K562 (cell line): ENCODE results near the gene TSPAN14. TPM values are rescaled to one million over a fixed set of nuclear protein-coding genes. Genes with fewer than 3 reads are reported as not detected.

Experiments
- ATF7 ChIP-seq: fragments of 450-650 bp; IDR thresholded peaks from 2 replicates; pipeline ENCODE4 v1.7.1; 2014; ENCODE audit warnings: mild to moderate bottlenecking, moderate library complexity
- HCFC1 ChIP-seq: IDR thresholded peaks from 2 replicates; pipeline ENCODE4 v1.6.1; 2012; ENCODE audit warnings: low read depth, low read length, improper control_type of control experiment
- HDGF ChIP-seq: fragments of 450-650 bp; IDR thresholded peaks from 2 replicates; pipeline ENCODE4 v1.6.1; 2016
- HIVEP1 ChIP-seq: fragments of 250-450 bp; sonication (Bioruptor Pico); IDR thresholded peaks from 2 replicates; pipeline ENCODE4 v1.4.0; 2020; ENCODE audit warnings: mild to moderate bottlenecking
- KAT2B ChIP-seq: IDR thresholded peaks from one replicate; pipeline ENCODE4 v1.6.1; 2012; ENCODE audit warnings: low read depth, mild to moderate bottlenecking, control low read depth, inconsistent platforms, low read length, moderate library complexity
- MAFF ChIP-seq: IDR thresholded peaks from 2 replicates; pipeline ENCODE4 v1.6.1; 2012; ENCODE audit warnings: low read length, improper control_type of control experiment
- PBX2 ChIP-seq, 2 experiments: IDR thresholded peaks in 1 of 2; conservative IDR thresholded peaks in 1 of 2; 2 replicates each; pipeline ENCODE4 v1.6.1; 2016; ENCODE audit warnings: low read depth in 2 of 2, mild to moderate bottlenecking in 1 of 2, missing compliant biosample characterization in 1 of 2, missing genetic modification characterization in 1 of 2, moderate library complexity in 1 of 2
- PTTG1 ChIP-seq: fragments of 450-650 bp; IDR thresholded peaks from 2 replicates; pipeline ENCODE4 v1.6.1; 2016; ENCODE audit warnings: low read depth, mild to moderate bottlenecking, missing genetic modification characterization, missing compliant biosample characterization
- RFX5 ChIP-seq: IDR thresholded peaks from 2 replicates; pipeline ENCODE4 v1.6.1; 2011; ENCODE audit warnings: low read depth, mild to moderate bottlenecking, improper control_type of control experiment, low read length
- SMAD3 ChIP-seq: fragments of 450-650 bp; formaldehyde crosslinking; conservative IDR thresholded peaks from 2 replicates; pipeline ENCODE4 v1.4.0; 2020; ENCODE audit warnings: mild to moderate bottlenecking
- SOX6 ChIP-seq: fragments of 450-650 bp; IDR thresholded peaks from 2 replicates; pipeline ENCODE4 v1.6.1; 2014; ENCODE audit warnings: mild to moderate bottlenecking
- TEAD2 ChIP-seq: fragments of 450-650 bp; IDR thresholded peaks from 2 replicates; pipeline ENCODE4 v1.6.1; 2016; ENCODE audit warnings: missing genetic modification characterization, control low read depth, missing compliant biosample characterization
- TGIF2 ChIP-seq: sonication (generic); formaldehyde crosslinking; IDR thresholded peaks from 2 replicates; pipeline ENCODE4 v1.8.1; 2022; ENCODE audit warnings: mild to moderate bottlenecking, missing genetic modification reagents, moderate library complexity
- TOE1 ChIP-seq, 2 experiments: fragments of 450-650 bp in 1 of 2; sonication (generic) in 1 of 2; formaldehyde crosslinking in 1 of 2; IDR thresholded peaks; 2 replicates each; pipeline versions ENCODE4 v1.7.1 to v1.8.0; 2016 to 2022; ENCODE audit warnings: borderline replicate concordance in 2 of 2, mild to moderate bottlenecking in 2 of 2, antibody characterized with exemption in 1 of 2, inconsistent platforms in 1 of 2, low read depth in 1 of 2, missing genetic modification reagents in 1 of 2, moderate library complexity in 1 of 2
- ZNF146 ChIP-seq: IDR thresholded peaks from one replicate; pipeline ENCODE4 v1.6.1; 2018; ENCODE audit warnings: missing compliant biosample characterization; ENCODE audit not compliant: unreplicated experiment
- ZNF232 ChIP-seq: sonication (generic); formaldehyde crosslinking; IDR thresholded peaks from 2 replicates; pipeline ENCODE4 v1.8.0; 2022; ENCODE audit warnings: mild to moderate bottlenecking, missing genetic modification reagents
- ZNF277 ChIP-seq: fragments of 250-450 bp; sonication (Bioruptor Pico); IDR thresholded peaks from 2 replicates; pipeline ENCODE4 v1.8.0; 2022; ENCODE audit warnings: inconsistent platforms, mild to moderate bottlenecking, moderate library complexity, borderline replicate concordance
- ZNF282 ChIP-seq: sonication (generic); formaldehyde crosslinking; IDR thresholded peaks from 2 replicates; pipeline ENCODE4 v1.8.1; 2023; ENCODE audit warnings: missing genetic modification reagents
- ZNF668 ChIP-seq: fragments of 250-450 bp; sonication (Bioruptor Pico); IDR thresholded peaks from 2 replicates; pipeline ENCODE4 v1.8.0; 2022; ENCODE audit warnings: mild to moderate bottlenecking, inconsistent platforms
- polyA plus RNA-seq, 8 experiments: library from polyadenylated mRNA; depleted of rRNA in 4 of 8; stranded (reverse) in 5 of 8; unstranded in 3 of 8; fragments of >200 nt; fragmentation: Nextera tagmentation in 2 of 8; fragmentation: Illumina TruSeq in 1 of 8; extraction: Ambion mirVana in 2 of 8; extraction: Trizol in 1 of 8; gene quantifications; 2 replicates each; pipeline versions ENCODE4 v1.2.1 to v1.2.3, GENCODE V29; 2011 to 2014; ENCODE audit warnings: inconsistent platforms in 1 of 8, missing spikeins in 1 of 8
- total RNA-seq, 7 experiments: library from RNA; depleted of rRNA in 6 of 7; stranded (reverse); fragments of >200 nt in 6 of 7; fragmentation: Illumina TruSeq in 2 of 7; extraction: Trizol in 2 of 7; gene quantifications; 2 replicates each; pipeline versions ENCODE4 v1.2.1 to v1.2.3, GENCODE V29; 2011 to 2021; ENCODE audit warnings: low replicate concordance in 1 of 7
- TF ChIP-seq, protein P1 (sequence below): fragments of 250-450 bp; sonication (Bioruptor Pico); IDR thresholded peaks from 2 replicates; pipeline ENCODE4 v1.5.0; 2021
- TF ChIP-seq, protein P2 (sequence below): fragments of 450-650 bp; IDR thresholded peaks from 2 replicates; pipeline ENCODE4 v1.6.1; 2016; ENCODE audit warnings: missing biosample characterization, missing genetic modification characterization

The TSPAN14 gene
- total and polyA plus RNA-seq, 9 of the 15 experiments (the other 6 are each of a cell fraction or from before 2014, with no cell fraction given) = 5.8 to 92.9 (median 23.3) TPM

- TF ChIP-seq ZNF146 (CRISPR knock-in tag) (no peak), HCFC1 (no peak), ZNF668 (no peak), ATF7 (no peak), ZNF282 (no peak), HIVEP1 (CRISPR knock-in tag) (no peak), TEAD2 (no peak), ZNF277 (CRISPR knock-in tag) (no peak), MAFF (0 out of 2 replicates have a peak, but pooled peaks have one; percentile 11), SMAD3 (CRISPR knock-in tag) (no peak), HDGF (no peak), PBX2 (CRISPR knock-in tag; IDR thresholded peaks at IDR 0.05; ENCODE audit: low read depth) (no peak), PBX2 (tag; conservative IDR thresholded peaks at IDR 0.05; ENCODE audit: low read depth) (0 out of 2 replicates have a peak, but pooled peaks have one; percentile 7), ZNF232 (CRISPR knock-in tag) (no peak), TGIF2 (CRISPR knock-in tag) (no peak), PTTG1 (tag) (no peak), TOE1 (IDR thresholded peaks at IDR 0.05; ENCODE audit: borderline replicate concordance) (no peak), TOE1 (CRISPR knock-in tag; IDR thresholded peaks at IDR 0.05; ENCODE audit: borderline replicate concordance, low read depth) (no peak), SOX6 (no peak), RFX5 (no peak), KAT2B (no peak)
- TF ChIP-seq, protein P1, sequence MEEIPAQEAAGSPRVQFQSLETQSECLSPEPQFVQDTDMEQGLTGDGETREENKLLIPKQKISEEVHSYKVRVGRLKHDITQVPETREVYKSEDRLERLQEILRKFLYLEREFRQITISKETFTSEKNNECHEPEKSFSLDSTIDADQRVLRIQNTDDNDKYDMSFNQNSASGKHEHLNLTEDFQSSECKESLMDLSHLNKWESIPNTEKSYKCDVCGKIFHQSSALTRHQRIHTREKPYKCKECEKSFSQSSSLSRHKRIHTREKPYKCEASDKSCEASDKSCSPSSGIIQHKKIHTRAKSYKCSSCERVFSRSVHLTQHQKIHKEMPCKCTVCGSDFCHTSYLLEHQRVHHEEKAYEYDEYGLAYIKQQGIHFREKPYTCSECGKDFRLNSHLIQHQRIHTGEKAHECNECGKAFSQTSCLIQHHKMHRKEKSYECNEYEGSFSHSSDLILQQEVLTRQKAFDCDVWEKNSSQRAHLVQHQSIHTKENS (CRISPR knock-in tag) = no peak
- TF ChIP-seq, protein P2, sequence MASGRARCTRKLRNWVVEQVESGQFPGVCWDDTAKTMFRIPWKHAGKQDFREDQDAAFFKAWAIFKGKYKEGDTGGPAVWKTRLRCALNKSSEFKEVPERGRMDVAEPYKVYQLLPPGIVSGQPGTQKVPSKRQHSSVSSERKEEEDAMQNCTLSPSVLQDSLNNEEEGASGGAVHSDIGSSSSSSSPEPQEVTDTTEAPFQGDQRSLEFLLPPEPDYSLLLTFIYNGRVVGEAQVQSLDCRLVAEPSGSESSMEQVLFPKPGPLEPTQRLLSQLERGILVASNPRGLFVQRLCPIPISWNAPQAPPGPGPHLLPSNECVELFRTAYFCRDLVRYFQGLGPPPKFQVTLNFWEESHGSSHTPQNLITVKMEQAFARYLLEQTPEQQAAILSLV (tag) = no peak
These were observed 4.5 kb downstream of the TSPAN14 start (continued) for GRCh38 chr10:80458638-80459037.
